Measurements from ENCODE around the gene AZIN2. TPM values are rescaled to one million over a fixed set of nuclear protein-coding genes. Genes with fewer than 3 reads are reported as not detected.

The AZIN2 gene
- total and polyA plus RNA-seq, 2 of the 8 experiments (the other 6 are each of a cell fraction or from before 2014, with no cell fraction given) = 0.22 to 0.91 TPM

GRCh38 chr1:33126411-33127000 is 45.6 kb downstream of the AZIN2 start:
- Histone ChIP-seq H3K14ac (ENCODE audit: insufficient read length) (no peak overlapping the region), H2BK120ac (replicated peaks; ENCODE audit: low read depth, low read length) (peak overlapping the region; percentile 60), H3K4me2 (ENCODE audit: insufficient read depth in 1 of 2, low read depth in 2 of 2, low read length in 2 of 2) (peak overlapping the region; percentile 55 to 65), H3K4ac (replicated peaks; ENCODE audit: insufficient read length, low read depth, low read length) (no peak overlapping the region), H2BK5ac (ENCODE audit: low read depth, low read length) (no peak overlapping the region), H3K79me1 (ENCODE audit: low read depth, low read length) (no peaks in the 10 kb centered on the region), H3K27ac (ENCODE audit: low read depth, low read length) (peak overlapping the region; percentile 68), H3K4me1 (replicated peaks in 1 of 4; ENCODE audit: control insufficient read depth in 3 of 4, insufficient read depth in 4 of 4, low read length in 3 of 4) (peaks cover 0 to 7% (median 2%) of the 10 kb centered on the region in 4 experiments; a peak in 6 of 7 replicates), H3K36me3 (ENCODE audit: control insufficient read depth in 2 of 4, insufficient read depth in 4 of 4, low read length in 3 of 4) (no peaks in the 10 kb centered on the region), H2BK20ac (ENCODE audit: low read length) (no peak overlapping the region), H3K9me3 (ENCODE audit: insufficient read depth in 2 of 2, low read depth in 1 of 2, low read length in 1 of 2) (no peaks in the 10 kb centered on the region), H4K91ac (replicated peaks; ENCODE audit: insufficient read length, low read length) (no peak overlapping the region), H4K8ac (ENCODE audit: extremely low read depth, insufficient read depth, low read length) (no peak overlapping the region), H3K27me3 (replicated peaks in 1 of 4; ENCODE audit: control insufficient read depth in 3 of 4, extremely low read depth in 1 of 4, insufficient read depth in 3 of 4, low read length in 3 of 4) (peaks cover 0 to 11% (median 6%) of the 10 kb centered on the region in 4 experiments; a peak in 6 of 7 replicates), H3K23ac (ENCODE audit: insufficient read length) (no peak overlapping the region), H2BK15ac (ENCODE audit: low read length) (0 out of 2 replicates have a peak overlapping the region, but pooled peaks have one; percentile 6), H4K20me1 (replicated peaks in 1 of 2; ENCODE audit: control insufficient read depth in 1 of 2, insufficient read depth in 2 of 2, low read length in 2 of 2) (no peaks in the 10 kb centered on the region), H3K23me2 (ENCODE audit: low read depth, low read length) (no peaks in the 10 kb centered on the region; the same call in 1 of the 2 replicates), H2AK5ac (ENCODE audit: low read depth, low read length) (no peak overlapping the region), H3K18ac (ENCODE audit: extremely low read depth, low read length) (no peak overlapping the region), H3K4me3 (ENCODE audit: extremely low read depth in 1 of 4, insufficient read depth in 2 of 4, low read depth in 3 of 4, low read length in 4 of 4) (peak overlapping the region; percentile 72 to 93 (median 88)), H3K9ac (replicated peaks in 1 of 4; ENCODE audit: extremely low read depth in 1 of 4, low read depth in 3 of 4, low read length in 3 of 4) (peak overlapping the region; percentile 66 to 83 (median 72)), H4K5ac (ENCODE audit: insufficient read length, low read depth, low read length) (peak overlapping the region; percentile 7), H2BK12ac (ENCODE audit: low read depth, low read length) (no peak overlapping the region), H3K56ac (replicated peaks; ENCODE audit: insufficient read length, low read depth, low read length) (no peak overlapping the region), H2AFZ (ENCODE audit: low read length) (peak overlapping the region; percentile 96), H3K79me2 (ENCODE audit: control insufficient read depth in 1 of 2, insufficient read depth in 2 of 2, low read length in 2 of 2) (no peaks in the 10 kb centered on the region; a peak in 1 of 4 replicates)
- ChIA-PET POLR2A (ENCODE audit: partially characterized antibody) (interaction anchor here (0.9 to 1.8 kb wide), 4 partner anchors 11 to 146 kb away, joined by 3 to 7 read pairs (median 3); partner anchors contain the start of gene TRIM62), CTCF (ENCODE audit: partially characterized antibody) (interaction anchor here (0.6 to 4.3 kb wide), 21 partner anchors 8 to 238 kb away, joined by 3 to 31 read pairs (median 4); no protein-coding TSS in a partner anchor)
- 53% methylated on average over 9 of the region's 9 CpGs; no CpG with 5 or more reads in 1 of the 2 experiments for WGBS, 2 experiments (ENCODE audit: extremely low coverage in 1 of 2, insufficient coverage in 1 of 2, insufficient read length in 1 of 2, insufficient replicate concordance in 2 of 2, low coverage in 1 of 2, low lambda C conversion rate in 2 of 2, missing lambda C conversion rate in 1 of 2)
- FAIRE-seq = no peak
- DNase-seq (ENCODE audit: low read depth in 1 of 2, low spot score in 2 of 2) = peak in 1 of 2 experiments; percentile 10
- no peak for TF ChIP-seq GTF2F1 (IDR thresholded peaks at IDR 0.05; ENCODE audit: borderline replicate concordance, low read depth, low read length)
- no peak for TF ChIP-seq SP1 (IDR thresholded peaks at IDR 0.05; ENCODE audit: low read depth, low read length)
- no peak for TF ChIP-seq CTBP2 (IDR thresholded peaks at IDR 0.05; ENCODE audit: borderline replicate concordance, insufficient read depth, insufficient read length, low read length)
- no peak for TF ChIP-seq ZNF274 (IDR thresholded peaks at IDR 0.05; ENCODE audit: borderline replicate concordance, extremely low read depth, low read length)
- no peak for TF ChIP-seq KDM4A (IDR thresholded peaks at IDR 0.05; ENCODE audit: low read depth, low read length, severe bottlenecking)
- no peak for TF ChIP-seq CBX5 (IDR thresholded peaks at IDR 0.05; ENCODE audit: low read depth, low read length)
- TF ChIP-seq TAF1 (IDR thresholded peaks at IDR 0.05; ENCODE audit: low read depth, low read length) = no peak

Data from H1 (cell line).